GM12878 (cell line): ENCODE measurements around the gene SLC6A3.

Source experiments
- CTCF ChIP-seq, 3 experiments: IDR thresholded peaks in 2 of 3; conservative IDR thresholded peaks in 1 of 3; 2 replicates each; pipeline ENCODE4 v1.5.1; 2011; ENCODE audit warnings: low read depth in 3 of 3, low read length in 3 of 3, mild to moderate bottlenecking in 3 of 3, control low read depth in 2 of 3, moderate library complexity in 2 of 3, inconsistent platforms in 1 of 3, mixed read lengths in 1 of 3; ENCODE audit not compliant: control insufficient read depth in 2 of 3, insufficient read depth in 1 of 3; ENCODE audit errors: extremely low read depth in 1 of 3
- POLR2AphosphoS5 ChIP-seq: IDR thresholded peaks from 2 replicates; pipeline ENCODE4 v1.6.1; 2011; ENCODE audit warnings: mild to moderate bottlenecking, low read length, inconsistent platforms
- TF ChIP-seq, protein P1 (sequence below): IDR thresholded peaks from 2 replicates; pipeline ENCODE4 v1.6.1; 2012; ENCODE audit warnings: mild to moderate bottlenecking, low read depth, low read length

DNA sequence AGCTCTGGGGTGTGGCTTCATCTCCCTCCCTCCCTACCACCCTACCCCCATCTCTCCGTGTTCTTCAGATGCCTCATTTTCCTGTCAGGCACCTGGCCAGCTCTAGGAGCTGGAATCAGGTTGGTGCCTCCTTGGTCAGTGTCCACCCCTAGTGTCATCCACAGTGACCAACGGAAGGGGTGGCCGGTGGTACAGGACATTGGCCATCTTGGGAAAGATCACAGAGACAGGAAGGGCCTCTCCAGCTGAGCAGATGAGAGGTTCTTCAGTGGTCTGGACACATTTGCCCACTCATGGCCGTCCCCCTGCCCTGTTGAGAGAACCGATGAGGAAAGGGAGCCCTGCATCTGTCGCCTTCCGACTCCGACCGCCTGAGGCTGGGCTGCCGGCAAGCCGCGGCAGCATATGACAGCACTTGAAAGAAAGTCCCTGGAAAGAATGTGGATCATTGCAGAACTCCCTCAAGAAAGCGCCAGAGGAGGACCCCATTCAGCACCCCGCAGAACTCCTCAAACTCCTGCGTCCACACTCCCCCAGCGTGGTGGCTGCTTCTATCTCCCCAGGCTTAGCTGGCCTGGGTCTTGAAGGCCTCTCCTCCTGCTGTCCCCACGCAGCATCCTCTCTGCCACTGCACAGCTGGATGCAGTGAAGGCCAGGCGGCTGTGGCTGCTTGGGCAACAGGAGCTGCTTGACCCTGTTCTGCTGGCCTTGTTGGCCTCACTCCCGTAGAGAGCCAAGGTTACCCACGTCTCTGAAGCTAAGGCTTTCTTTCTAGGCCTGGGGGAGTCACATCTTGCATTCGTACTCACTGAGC, 98.4 kb downstream of the SLC6A3 start:
- no peak for TF ChIP-seq POLR2AphosphoS5
- TF ChIP-seq, protein P1, sequence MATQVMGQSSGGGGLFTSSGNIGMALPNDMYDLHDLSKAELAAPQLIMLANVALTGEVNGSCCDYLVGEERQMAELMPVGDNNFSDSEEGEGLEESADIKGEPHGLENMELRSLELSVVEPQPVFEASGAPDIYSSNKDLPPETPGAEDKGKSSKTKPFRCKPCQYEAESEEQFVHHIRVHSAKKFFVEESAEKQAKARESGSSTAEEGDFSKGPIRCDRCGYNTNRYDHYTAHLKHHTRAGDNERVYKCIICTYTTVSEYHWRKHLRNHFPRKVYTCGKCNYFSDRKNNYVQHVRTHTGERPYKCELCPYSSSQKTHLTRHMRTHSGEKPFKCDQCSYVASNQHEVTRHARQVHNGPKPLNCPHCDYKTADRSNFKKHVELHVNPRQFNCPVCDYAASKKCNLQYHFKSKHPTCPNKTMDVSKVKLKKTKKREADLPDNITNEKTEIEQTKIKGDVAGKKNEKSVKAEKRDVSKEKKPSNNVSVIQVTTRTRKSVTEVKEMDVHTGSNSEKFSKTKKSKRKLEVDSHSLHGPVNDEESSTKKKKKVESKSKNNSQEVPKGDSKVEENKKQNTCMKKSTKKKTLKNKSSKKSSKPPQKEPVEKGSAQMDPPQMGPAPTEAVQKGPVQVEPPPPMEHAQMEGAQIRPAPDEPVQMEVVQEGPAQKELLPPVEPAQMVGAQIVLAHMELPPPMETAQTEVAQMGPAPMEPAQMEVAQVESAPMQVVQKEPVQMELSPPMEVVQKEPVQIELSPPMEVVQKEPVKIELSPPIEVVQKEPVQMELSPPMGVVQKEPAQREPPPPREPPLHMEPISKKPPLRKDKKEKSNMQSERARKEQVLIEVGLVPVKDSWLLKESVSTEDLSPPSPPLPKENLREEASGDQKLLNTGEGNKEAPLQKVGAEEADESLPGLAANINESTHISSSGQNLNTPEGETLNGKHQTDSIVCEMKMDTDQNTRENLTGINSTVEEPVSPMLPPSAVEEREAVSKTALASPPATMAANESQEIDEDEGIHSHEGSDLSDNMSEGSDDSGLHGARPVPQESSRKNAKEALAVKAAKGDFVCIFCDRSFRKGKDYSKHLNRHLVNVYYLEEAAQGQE: no peak
- no peak for TF ChIP-seq CTCF (IDR thresholded peaks at IDR 0.05 in 2 of 3, conservative IDR thresholded peaks at IDR 0.05 in 1 of 3; ENCODE audit: control insufficient read depth in 2 of 3, extremely low read depth in 1 of 3, insufficient read depth in 1 of 3, low read depth in 3 of 3, low read length in 3 of 3)
